HEK293 (cell line): Measurements from ENCODE around the gene LSM7.

Experiments used
- CTCF ChIP-seq: fragments of 450-650 bp; formaldehyde crosslinking; IDR thresholded peaks from 2 replicates; pipeline ENCODE4 v1.5.1; 2016; ENCODE audit warnings: missing biosample characterization, missing genetic modification characterization
- GFI1B ChIP-seq: fragments of 450-650 bp; formaldehyde crosslinking; IDR thresholded peaks from 2 replicates; pipeline ENCODE4 v1.5.1; 2016; ENCODE audit warnings: missing biosample characterization, missing genetic modification characterization
- KLF1 ChIP-seq: fragments of 450-650 bp; formaldehyde crosslinking; IDR thresholded peaks from 2 replicates; pipeline ENCODE4 v1.5.1; 2016; ENCODE audit warnings: missing biosample characterization, missing genetic modification characterization
- PATZ1 ChIP-seq: fragments of 450-650 bp; formaldehyde crosslinking; IDR thresholded peaks from 2 replicates; pipeline ENCODE4 v1.5.1; 2016; ENCODE audit warnings: missing biosample characterization, missing genetic modification characterization
- SCRT2 ChIP-seq: fragments of 450-650 bp; formaldehyde crosslinking; IDR thresholded peaks from 2 replicates; pipeline ENCODE4 v1.5.1; 2016; ENCODE audit warnings: missing biosample characterization, missing genetic modification characterization
- SETDB1 ChIP-seq: IDR thresholded peaks from one replicate; pipeline ENCODE4 v1.6.1; 2017; ENCODE audit warnings: mild to moderate bottlenecking, low read length, moderate library complexity, mixed read lengths; ENCODE audit not compliant: insufficient read length
- YY1 ChIP-seq: fragments of 450-650 bp; formaldehyde crosslinking; IDR thresholded peaks from 2 replicates; pipeline ENCODE4 v1.5.1; 2018; ENCODE audit warnings: missing biosample characterization, missing genetic modification characterization
- ZNF341 ChIP-seq: fragments of 450-650 bp; formaldehyde crosslinking; IDR thresholded peaks from 2 replicates; pipeline ENCODE4; 2016; ENCODE audit warnings: low read depth, missing biosample characterization, missing genetic modification characterization
- ZNF398 ChIP-seq: fragments of 450-650 bp; formaldehyde crosslinking; IDR thresholded peaks from 2 replicates; pipeline ENCODE4 v1.5.1; 2017; ENCODE audit warnings: missing biosample characterization, missing genetic modification characterization
- ZNF426 ChIP-seq: fragments of 450-650 bp; formaldehyde crosslinking; IDR thresholded peaks from 2 replicates; pipeline ENCODE4 v1.5.1; 2017; ENCODE audit warnings: missing biosample characterization, missing genetic modification characterization, mild to moderate bottlenecking, inconsistent platforms, moderate library complexity
- ZNF580 ChIP-seq: fragments of 450-650 bp; formaldehyde crosslinking; IDR thresholded peaks from 2 replicates; pipeline ENCODE4 v1.5.1; 2016; ENCODE audit warnings: missing biosample characterization, missing genetic modification characterization
- ZNF785 ChIP-seq: fragments of 450-650 bp; formaldehyde crosslinking; IDR thresholded peaks from 2 replicates; pipeline ENCODE4 v1.5.1; 2016; ENCODE audit warnings: missing biosample characterization, missing genetic modification characterization
- ZNF792 ChIP-seq: fragments of 450-650 bp; formaldehyde crosslinking; IDR thresholded peaks from 2 replicates; pipeline ENCODE4 v1.5.1; 2016; ENCODE audit warnings: missing biosample characterization, missing genetic modification characterization
- ZSCAN4 ChIP-seq: fragments of 450-650 bp; formaldehyde crosslinking; IDR thresholded peaks from 2 replicates; pipeline ENCODE4 v1.5.1; 2017; ENCODE audit warnings: missing biosample characterization, missing genetic modification characterization

- TF ChIP-seq ZNF792 (tag by site-specific recombination) (no peak), ZNF580 (tag by site-specific recombination) (no peak), GFI1B (no peak), KLF1 (tag by site-specific recombination) (no peak), ZNF426 (tag by site-specific recombination) (no peak), CTCF (tag by site-specific recombination) (no peak), YY1 (tag by site-specific recombination) (no peak), ZNF398 (tag by site-specific recombination) (no peak), SCRT2 (no peak), ZSCAN4 (tag by site-specific recombination) (no peak), ZNF785 (tag by site-specific recombination) (no peak), SETDB1 (no peak), PATZ1 (tag by site-specific recombination) (no peak), ZNF341 (no peak)
Observed at GRCh38 chr19:2326699-2327360, 1.6 kb downstream of the LSM7 start.
